Smooth muscle cell of the umbilical artery (primary cell): ENCODE results near the gene OR10W1. TPM values are rescaled to one million over a fixed set of nuclear protein-coding genes. Genes with fewer than 3 reads are reported as not detected.

Experiments
- total RNA-seq: library from RNA; depleted of rRNA; stranded (reverse); fragments of >200 nt; gene quantifications from 2 replicates; pipeline ENCODE4 v1.2.3, GENCODE V29; 2014

Gene OR10W1, protein sequence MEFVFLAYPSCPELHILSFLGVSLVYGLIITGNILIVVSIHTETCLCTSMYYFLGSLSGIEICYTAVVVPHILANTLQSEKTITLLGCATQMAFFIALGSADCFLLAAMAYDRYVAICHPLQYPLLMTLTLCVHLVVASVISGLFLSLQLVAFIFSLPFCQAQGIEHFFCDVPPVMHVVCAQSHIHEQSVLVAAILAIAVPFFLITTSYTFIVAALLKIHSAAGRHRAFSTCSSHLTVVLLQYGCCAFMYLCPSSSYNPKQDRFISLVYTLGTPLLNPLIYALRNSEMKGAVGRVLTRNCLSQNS
- total RNA-seq = not detected in 2 replicates

GRCh38 chr11:58268142-58268541 lies at the start of gene OR10W1:
Gene OR10W1, minus strand, starts transcription at chr11:58268260. Its CDS starts 402 bp downstream, at chr11:58267858.

Other genes starting within 250 kb of the OR10W1 start
- gene OR9Q1, start 244.4 kb downstream of the OR10W1 start, total RNA-seq = not detected in 2 replicates
- gene OR6Q1, start 237.3 kb downstream of the OR10W1 start, total RNA-seq = not detected in 2 replicates
- not detected in 2 replicates for gene OR9I1, start 142.7 kb downstream of the OR10W1 start, total RNA-seq
- not detected in 2 replicates for gene OR9Q2, start 79.2 kb downstream of the OR10W1 start, total RNA-seq
- not detected in 2 replicates for gene OR1S2, start 64.1 kb downstream of the OR10W1 start, total RNA-seq
- gene OR1S1, start 55.5 kb downstream of the OR10W1 start, total RNA-seq = 0.30 TPM in 1 of 2 replicates, not detected in the other
- gene OR10Q1, start 39.3 kb downstream of the OR10W1 start, total RNA-seq = not detected in 2 replicates
- gene OR5B17, start 90.8 kb upstream of the OR10W1 start, total RNA-seq = not detected in 2 replicates
- gene OR5B3, start 138.6 kb upstream of the OR10W1 start, total RNA-seq = not detected in 2 replicates
- not detected in 2 replicates for gene OR5B2, start 159.9 kb upstream of the OR10W1 start, total RNA-seq
- not detected in 2 replicates for gene OR5B12, start 174.0 kb upstream of the OR10W1 start, total RNA-seq
- gene OR5B21, start 239.8 kb upstream of the OR10W1 start, total RNA-seq = not detected in 2 replicates